A549 (cell line): Measurements from ENCODE around the gene MOCOS. TPM values are rescaled to one million over a fixed set of nuclear protein-coding genes. Genes with fewer than 3 reads are reported as not detected.
A peak's percentile ranks its signal among the peaks of the same experiment; 100 is the strongest.

Experiments used
- ATAC-seq, 2 experiments: fragments of 200-7000 bp in 1 of 2; fragments of >200 bp in 1 of 2; cut with Nextera tagmentation in 1 of 2; cut with Tn5 transposase in 1 of 2; 3 replicates each; pipeline versions ENCODE4 v1.8.0 to v1.9.1; 2018 to 2020; ENCODE audit warnings: mild to moderate bottlenecking in 1 of 2, moderate library complexity in 1 of 2
- CTCF ChIA-PET: fragments of 300-600 bp; sonication (Branson Sonifier 250); formaldehyde crosslinking; extraction: SDS; loops from one replicate; lab custom pipeline; 2021; ENCODE audit warnings: antibody characterized with exemption, inconsistent platforms; lab: Yijun Ruan, JAX
- POLR2A ChIA-PET: fragments of 350-600 bp; formaldehyde crosslinking; extraction: SDS; loops from one replicate; lab custom pipeline; 2021; ENCODE audit warnings: antibody characterized with exemption, inconsistent platforms; lab: Yijun Ruan, JAX
- DNase-seq, 2 experiments: peaks; one replicate each; pipeline versions ENCODE4 v3.0.0 to v3.0.0-alpha.2; 2011 to 2016; ENCODE audit warnings: low read depth in 1 of 2, low spot score in 1 of 2
- FAIRE-seq: peaks from 2 replicates; lab custom pipeline; 2011; peaks lifted over from hg19 to GRCh38; lab: Jason Lieb, UNC
- H3K27ac ChIP-seq, 2 experiments: fragments of >200 bp; sonication (Bioruptor Twin); formaldehyde crosslinking; 3 replicates each; pipeline ENCODE4 v1.5.1; 2016 to 2017
- H3K4me1 ChIP-seq: fragments of >200 bp; sonication (Bioruptor Twin); formaldehyde crosslinking; 3 replicates; pipeline ENCODE4 v1.6.1; 2016
- H3K4me2 ChIP-seq: fragments of >200 bp; sonication (Bioruptor Twin); formaldehyde crosslinking; 3 replicates; pipeline ENCODE4 v1.6.1; 2016
- H3K4me3 ChIP-seq: fragments of >200 bp; sonication (Bioruptor Twin); formaldehyde crosslinking; 3 replicates; pipeline ENCODE4 v1.5.1; 2016
- H3K9me3 ChIP-seq: fragments of >200 bp; sonication (Bioruptor Twin); formaldehyde crosslinking; 3 replicates; pipeline ENCODE4 v1.6.1; 2016
- BHLHE40 ChIP-seq: IDR thresholded peaks from 2 replicates; pipeline ENCODE4 v1.6.1; 2012; ENCODE audit warnings: low read depth, low read length, inconsistent platforms
- CBX2 ChIP-seq: fragments of 200-600 bp; sonication (generic); IDR thresholded peaks from 2 replicates; pipeline ENCODE4 v1.6.1; 2016; ENCODE audit warnings: low read depth, mild to moderate bottlenecking, borderline replicate concordance
- CTCF ChIP-seq: fragments of >200 bp; sonication (Bioruptor Twin); formaldehyde crosslinking; IDR thresholded peaks from 3 replicates; pipeline ENCODE4 v1.5.1; 2016
- EHMT2 ChIP-seq: fragments of 200-600 bp; sonication (generic); IDR thresholded peaks from 2 replicates; pipeline ENCODE4 v1.6.1; 2016; ENCODE audit warnings: antibody characterized with exemption, low read depth, mild to moderate bottlenecking, moderate library complexity
- ELK1 ChIP-seq: fragments of 150-350 bp; IDR thresholded peaks from 2 replicates; pipeline ENCODE4 v1.6.1; 2014; ENCODE audit warnings: low read depth, mild to moderate bottlenecking, low read length
- EP300 ChIP-seq, 2 experiments: fragments of >200 bp; sonication (Bioruptor Twin); formaldehyde crosslinking; IDR thresholded peaks; 2 replicates in 1 of 2; 3 replicates in 1 of 2; pipeline ENCODE4 v1.6.1; 2016 to 2017
- FOSL2 ChIP-seq, 2 experiments: fragments of 450-650 bp in 1 of 2; fragments of >200 bp in 1 of 2; sonication (Bioruptor Twin) in 1 of 2; formaldehyde crosslinking; IDR thresholded peaks; 2 replicates each; pipeline versions ENCODE4 v1.5.0 to v1.6.1; 2016 to 2020; ENCODE audit warnings: mild to moderate bottlenecking in 1 of 2, moderate library complexity in 1 of 2
- FOXS1 ChIP-seq: fragments of 250-450 bp; sonication (Bioruptor Pico); IDR thresholded peaks from 2 replicates; pipeline ENCODE4 v1.5.0; 2020; ENCODE audit warnings: mild to moderate bottlenecking, moderate library complexity
- HDAC2 ChIP-seq: fragments of 200-600 bp; sonication (generic); IDR thresholded peaks from 2 replicates; pipeline ENCODE4 v1.6.1; 2016
- HOXA7 ChIP-seq: fragments of 250-450 bp; sonication (Bioruptor Pico); IDR thresholded peaks from 2 replicates; pipeline ENCODE4 v1.5.0; 2020; ENCODE audit warnings: mild to moderate bottlenecking, moderate library complexity
- HOXB13 ChIP-seq: fragments of 250-450 bp; sonication (Bioruptor Pico); IDR thresholded peaks from 2 replicates; pipeline ENCODE4 v1.5.0; 2020; ENCODE audit warnings: low read depth, mild to moderate bottlenecking, moderate library complexity
- HOXB5 ChIP-seq: fragments of 250-450 bp; sonication (Bioruptor Pico); IDR thresholded peaks from 2 replicates; pipeline ENCODE4 v1.5.0; 2020; ENCODE audit warnings: mild to moderate bottlenecking, moderate library complexity
- MAFK ChIP-seq: fragments of 450-650 bp; IDR thresholded peaks from 2 replicates; pipeline ENCODE4 v1.6.1; 2014; ENCODE audit not compliant: partially characterized antibody
- MAX ChIP-seq: IDR thresholded peaks from 2 replicates; pipeline ENCODE4 v1.6.1; 2012
- NFE2L2 ChIP-seq: fragments of 150-350 bp; conservative IDR thresholded peaks from 2 replicates; pipeline ENCODE4 v1.6.1; 2014; ENCODE audit warnings: low read length
- POLR2A ChIP-seq: IDR thresholded peaks from 2 replicates; pipeline ENCODE4 v1.6.1; 2012; ENCODE audit warnings: mild to moderate bottlenecking, low read length
- RAD21 ChIP-seq, 2 experiments: fragments of >200 bp in 1 of 2; sonication (Bioruptor Twin) in 1 of 2; formaldehyde crosslinking in 1 of 2; IDR thresholded peaks in 1 of 2; conservative IDR thresholded peaks in 1 of 2; 2 replicates in 1 of 2; 3 replicates in 1 of 2; pipeline ENCODE4 v1.6.1; 2012 to 2018; ENCODE audit warnings: inconsistent platforms in 1 of 2
- RARB ChIP-seq: fragments of 250-450 bp; sonication (Bioruptor Pico); IDR thresholded peaks from 2 replicates; pipeline ENCODE4 v1.8.0; 2021; ENCODE audit warnings: mild to moderate bottlenecking, moderate library complexity
- RCOR1 ChIP-seq: fragments of 150-350 bp; IDR thresholded peaks from 2 replicates; pipeline ENCODE4 v1.6.1; 2014; ENCODE audit warnings: antibody characterized with exemption, low read length, low read depth
- RFX5 ChIP-seq: fragments of 450-650 bp; IDR thresholded peaks from 2 replicates; pipeline ENCODE4 v1.7.1; 2014; ENCODE audit warnings: antibody characterized with exemption, mild to moderate bottlenecking, moderate library complexity
- RNF2 ChIP-seq: fragments of 200-600 bp; sonication (generic); IDR thresholded peaks from 2 replicates; pipeline ENCODE4 v1.6.1; 2016; ENCODE audit warnings: low read depth, mild to moderate bottlenecking, antibody characterized with exemption, moderate library complexity, borderline replicate concordance
- SREBF2 ChIP-seq: fragments of 450-650 bp; IDR thresholded peaks from 2 replicates; pipeline ENCODE4 v1.6.1; 2014; ENCODE audit warnings: mild to moderate bottlenecking, moderate library complexity
- TFCP2L1 ChIP-seq: fragments of 250-450 bp; sonication (Bioruptor Pico); IDR thresholded peaks from 2 replicates; pipeline ENCODE4 v1.5.0; 2021; ENCODE audit warnings: mild to moderate bottlenecking
- ZFP36 ChIP-seq: fragments of 450-650 bp; IDR thresholded peaks from 2 replicates; pipeline ENCODE4 v1.6.1; 2014; ENCODE audit warnings: borderline replicate concordance; ENCODE audit not compliant: partially characterized antibody
- ZSCAN20 ChIP-seq: fragments of 250-450 bp; sonication (Bioruptor Pico); IDR thresholded peaks from 2 replicates; pipeline ENCODE4 v1.8.0; 2022; ENCODE audit warnings: mild to moderate bottlenecking, moderate library complexity
- WGBS: methylation state at CpG from one replicate; pipeline ENCODE4 v1.1.6; 2017; ENCODE audit errors: missing lambda C conversion rate; 5-methylcytosine and 5-hydroxymethylcytosine counted together
- polyA plus RNA-seq, 4 experiments: library from polyadenylated mRNA; depleted of rRNA in 3 of 4; stranded (reverse); fragments of >200 nt; fragmentation: RNase III in 1 of 4; extraction: RNeasy Plus Mini Kit Qiagen cat#74134 plus additional on column Dnase treatment in 1 of 4; gene quantifications; 2 replicates in 3 of 4; 3 replicates in 1 of 4; pipeline ENCODE4 v1.2.3, GENCODE V29; 2011 to 2017

Gene MOCOS
- polyA plus RNA-seq, 2 of the 4 experiments (the other 2 are of a cell fraction): 2.7 to 8.1 TPM

- ATAC-seq: no peak
- no peak for FAIRE-seq
- Histone ChIP-seq H3K4me3 (no peak overlapping the region), H3K4me2 (no peak overlapping the region), H3K4me1 (no peaks in the 10 kb centered on the region), H3K27ac (no peak overlapping the region), H3K9me3 (peaks cover 3% of the 10 kb centered on the region; the same call in 1 of the 3 replicates)
- WGBS: 53% methylated on average over 5 of the region's 6 CpGs
- DNase-seq: no peak
- TF ChIP-seq BHLHE40 (no peak), CBX2 (no peak), RNF2 (no peak), RFX5 (no peak), RCOR1 (no peak), EP300 (IDR thresholded peaks at IDR 0.05) (no peak), FOXS1 (CRISPR knock-in tag) (no peak)
- ChIA-PET POLR2A (no interaction called here), CTCF (interaction anchor here (0.7 to 2.6 kb wide), 13 partner anchors 12 to 528 kb away, joined by 3 to 11 read pairs (median 4); no protein-coding TSS in a partner anchor)
Observed at GRCh38 chr18:36283448-36283847, 96.2 kb downstream of the MOCOS start.

GRCh38 chr18:36284268-36284667, 97.0 kb downstream of the MOCOS start:
- ATAC-seq (peak in 1 of 2 experiments; percentile 27; a peak in 2 of 6 replicates), DNase-seq (no peak), FAIRE-seq (no peak)
- no peak overlapping the region for H3K27ac ChIP-seq
- H3K4me2 ChIP-seq: peak overlapping the region; percentile 29; the same call in 1 of the 3 replicates
- H3K9me3 ChIP-seq: peaks cover 8% of the 10 kb centered on the region; the same call in 1 of the 3 replicates
- H3K4me3 ChIP-seq: no peak overlapping the region
- TF ChIP-seq NFE2L2 (no peak), POLR2A (no peak), EHMT2 (no peak), RARB (CRISPR knock-in tag) (no peak), CTCF (no peak), HDAC2 (no peak), FOSL2 (IDR thresholded peaks at IDR 0.05) (no peak), FOSL2 (CRISPR knock-in tag; IDR thresholded peaks at IDR 0.05) (no peak), ZFP36 (no peak), SREBF2 (no peak), HOXB13 (CRISPR knock-in tag) (no peak), MAFK (no peak), MAX (no peak), HOXA7 (CRISPR knock-in tag) (no peak), CBX2 (no peak), ZSCAN20 (no peak), HOXB5 (CRISPR knock-in tag) (no peak), TFCP2L1 (no peak), ELK1 (no peak), RAD21 (conservative IDR thresholded peaks at IDR 0.05 in 1 of 2, IDR thresholded peaks at IDR 0.05 in 1 of 2) (no peak)
- H3K4me1 ChIP-seq: no peaks in the 10 kb centered on the region
- CTCF ChIA-PET: interaction anchor here (0.6 to 2.6 kb wide), 27 partner anchors 9 to 575 kb away, joined by 3 to 16 read pairs (median 3); partner anchors contain the start of genes FHOD3 and RPRD1A
- WGBS: 11% methylated on average over 3 of the region's 4 CpGs
- POLR2A ChIA-PET: no interaction called here
